K562 (cell line): ENCODE data around the gene C9orf40. TPM values are rescaled to one million over a fixed set of nuclear protein-coding genes. Genes with fewer than 3 reads are reported as not detected.

Source experiments
- ATAC-seq: fragments of 200-7000 bp; cut with Tn5 transposase; 3 replicates; pipeline ENCODE4 v1.9.1; 2020; ENCODE audit warnings: moderate library complexity
- BruUV-seq: library from RNA; stranded (reverse); fragments of 400-500 nt; replicated peaks from 2 replicates; lab custom pipeline; 2021; lab: Mats Ljungman, UMichigan
- CTCF ChIA-PET: fragments of 300-600 bp; formaldehyde crosslinking; extraction: SDS; loops from one replicate; lab custom pipeline; 2021; ENCODE audit warnings: low intra/inter-chr PET ratio; lab: Yijun Ruan, JAX
- POLR2A ChIA-PET: fragments of 300-600, 350-650 bp; sonication (Branson Sonifier 250); formaldehyde crosslinking; extraction: SDS; loops from one replicate; lab custom pipeline; 2021; ENCODE audit warnings: antibody characterized with exemption, inconsistent platforms; lab: Yijun Ruan, JAX
- DNase-seq, 4 experiments: peaks; one replicate each; pipeline versions ENCODE4 v3.0.0 to v3.0.0-alpha.2; 2011 to 2018; ENCODE audit warnings: low spot score in 3 of 4, mixed read lengths in 3 of 4; ENCODE audit errors: extremely low read depth in 1 of 4
- FAIRE-seq: peaks from 2 replicates; lab custom pipeline; 2011; peaks lifted over from hg19 to GRCh38; lab: Jason Lieb, UNC
- H2AFZ ChIP-seq: 2 replicates; pipeline ENCODE4 v1.6.0; 2011; ENCODE audit warnings: low read depth, low read length, control low read depth, inconsistent platforms
- H3K27ac ChIP-seq: fragments of 200-600 bp; 3 replicates; pipeline ENCODE4 v1.8.0; 2011; ENCODE audit warnings: low read depth, mild to moderate bottlenecking, control low read depth, inconsistent platforms, low read length, moderate library complexity, mixed read lengths; ENCODE audit errors: extremely low read depth
- H3K27me3 ChIP-seq, 2 experiments: fragments of 300-600 bp in 1 of 2; 2 replicates in 1 of 2; 3 replicates in 1 of 2; pipeline versions ENCODE4 v1.6.0 to v1.8.0; 2011; ENCODE audit warnings: inconsistent platforms in 2 of 2, low read length in 2 of 2, mild to moderate bottlenecking in 1 of 2, mixed read lengths in 1 of 2, moderate library complexity in 1 of 2; ENCODE audit not compliant: control insufficient read depth in 2 of 2, insufficient read depth in 2 of 2
- H3K36me3 ChIP-seq: fragments of 300-600 bp; 3 replicates; pipeline ENCODE4 v1.8.0; 2011; ENCODE audit warnings: mild to moderate bottlenecking, low read length, inconsistent platforms; ENCODE audit not compliant: control insufficient read depth, insufficient read depth
- H3K4me1 ChIP-seq, 2 experiments: fragments of 200-600 bp in 1 of 2; replicated peaks in 1 of 2; 2 replicates in 1 of 2; 3 replicates in 1 of 2; pipeline versions ENCODE4 v1.5.1 to v1.8.0; 2011; ENCODE audit warnings: inconsistent platforms in 2 of 2, low read length in 2 of 2, mild to moderate bottlenecking in 1 of 2, mixed read lengths in 1 of 2, moderate library complexity in 1 of 2; ENCODE audit not compliant: control insufficient read depth in 2 of 2, insufficient read depth in 2 of 2
- H3K4me2 ChIP-seq: 2 replicates; pipeline ENCODE4 v1.6.1; 2011; ENCODE audit warnings: low read length, control low read depth, inconsistent platforms, mixed read lengths; ENCODE audit not compliant: insufficient read depth
- H3K4me3 ChIP-seq: fragments of 200-600 bp; sonication (generic), shearing (Covaris generic); 2 replicates; pipeline ENCODE4 v1.5.1; 2016; ENCODE audit warnings: control low read depth, inconsistent platforms
- H3K79me2 ChIP-seq: fragments of 200-600 bp; 3 replicates; pipeline ENCODE4 v1.8.0; 2011; ENCODE audit warnings: low read length, inconsistent platforms; ENCODE audit not compliant: control insufficient read depth, insufficient read depth
- H3K9ac ChIP-seq, 2 experiments: 2 replicates each; pipeline versions ENCODE4 v1.6.0 to v1.6.1; 2011; ENCODE audit warnings: low read depth in 2 of 2, low read length in 2 of 2, control low read depth in 1 of 2, inconsistent platforms in 1 of 2, mild to moderate bottlenecking in 1 of 2, mixed read lengths in 1 of 2; ENCODE audit not compliant: insufficient read depth in 1 of 2
- H3K9me1 ChIP-seq: one replicate; pipeline ENCODE4 v1.6.0; 2011; ENCODE audit warnings: inconsistent platforms, mild to moderate bottlenecking, low read length, moderate library complexity; ENCODE audit not compliant: control insufficient read depth, insufficient read depth
- H3K9me3 ChIP-seq: replicated peaks from 2 replicates; pipeline ENCODE4 v1.5.1; 2011; ENCODE audit warnings: low read depth, low read length, inconsistent platforms; ENCODE audit not compliant: control insufficient read depth, insufficient read depth
- H4K20me1 ChIP-seq: replicated peaks from 2 replicates; pipeline ENCODE4 v1.6.1; 2011; ENCODE audit warnings: low read length, inconsistent platforms, mixed read lengths; ENCODE audit not compliant: control insufficient read depth, insufficient read depth
- MIER1 ChIP-seq: fragments of 450-650 bp; IDR thresholded peaks from 2 replicates; pipeline ENCODE4 v1.6.1; 2016; ENCODE audit warnings: antibody characterized with exemption, mild to moderate bottlenecking, low read depth
- NBN ChIP-seq: fragments of 450-650 bp; IDR thresholded peaks from 2 replicates; pipeline ENCODE4 v1.6.1; 2016; ENCODE audit warnings: low read depth, mild to moderate bottlenecking
- NR0B1 ChIP-seq: fragments of 450-650 bp; IDR thresholded peaks from one replicate; pipeline ENCODE4 v1.6.1; 2018; ENCODE audit warnings: mild to moderate bottlenecking, moderate library complexity; ENCODE audit not compliant: partially characterized antibody
- OTX1 ChIP-seq: fragments of 450-650 bp; formaldehyde crosslinking; IDR thresholded peaks from 2 replicates; pipeline ENCODE4 v1.4.0; 2022; ENCODE audit warnings: mild to moderate bottlenecking
- PATZ1 ChIP-seq: fragments of 250-450 bp; sonication (Bioruptor Pico); IDR thresholded peaks from 2 replicates; pipeline ENCODE4 v1.5.0; 2020; ENCODE audit warnings: mild to moderate bottlenecking, borderline replicate concordance
- PHF20 ChIP-seq: fragments of 450-650 bp; IDR thresholded peaks from 2 replicates; pipeline ENCODE4 v1.6.1; 2018; ENCODE audit not compliant: partially characterized antibody
- PTBP1 ChIP-seq: fragments of 200-400 bp; formaldehyde crosslinking; IDR thresholded peaks from 2 replicates; pipeline ENCODE4 v1.6.1; 2017; ENCODE audit warnings: low read depth, low read length
- PTRF ChIP-seq: fragments of 450-650 bp; IDR thresholded peaks from 2 replicates; pipeline ENCODE4 v1.6.1; 2016; ENCODE audit warnings: mild to moderate bottlenecking, missing genetic modification characterization, missing compliant biosample characterization
- SRSF1 ChIP-seq: fragments of 200-400 bp; formaldehyde crosslinking; IDR thresholded peaks from 2 replicates; pipeline ENCODE4 v1.6.1; 2017; ENCODE audit warnings: mild to moderate bottlenecking, low read depth, low read length, moderate library complexity
- ZBTB49 ChIP-seq: sonication (generic); formaldehyde crosslinking; IDR thresholded peaks from 2 replicates; pipeline ENCODE4 v1.8.0; 2022; ENCODE audit warnings: missing genetic modification reagents, mild to moderate bottlenecking, borderline replicate concordance
- ZKSCAN8 ChIP-seq: fragments of 200-800 bp; sonication (Bioruptor generic); IDR thresholded peaks from 2 replicates; pipeline ENCODE4 v1.6.1; 2016; ENCODE audit warnings: missing genetic modification characterization, missing compliant biosample characterization
- ZNF121 ChIP-seq: sonication (generic); formaldehyde crosslinking; conservative IDR thresholded peaks from 2 replicates; pipeline ENCODE4 v1.8.0; 2022; ENCODE audit warnings: missing genetic modification reagents
- ZNF23 ChIP-seq: fragments of 250-450 bp; sonication (Bioruptor Pico); IDR thresholded peaks from 2 replicates; pipeline ENCODE4 v1.4.0; 2020; ENCODE audit warnings: mild to moderate bottlenecking
- ZNF316 ChIP-seq: fragments of 450-650 bp; IDR thresholded peaks from 2 replicates; pipeline ENCODE4 v1.6.1; 2016
- WGBS: fragments of 100-300 bp; shearing (Covaris generic); methylation state at CpG from one replicate; pipeline ENCODE4 v1.1.6; 2016; ENCODE audit warnings: low coverage, mixed read lengths; ENCODE audit not compliant: insufficient coverage; ENCODE audit errors: missing lambda C conversion rate; 5-methylcytosine and 5-hydroxymethylcytosine counted together
- in situ Hi-C: fragments of 300-500 bp; cut with MboI; formaldehyde crosslinking; loops from 4 replicates; pipeline ENCODE4 v1.15.0; 2018; ENCODE audit warnings: inconsistent platforms, mixed read lengths
- intact Hi-C: fragments of 100-400 bp; cut with micrococcal nuclease; formaldehyde crosslinking; loops from 2 replicates; pipeline ENCODE4 v1.14.2; 2022
- polyA plus RNA-seq, 8 experiments: library from polyadenylated mRNA; depleted of rRNA in 4 of 8; stranded (reverse) in 5 of 8; unstranded in 3 of 8; fragments of >200 nt; fragmentation: Nextera tagmentation in 2 of 8; fragmentation: Illumina TruSeq in 1 of 8; extraction: Ambion mirVana in 2 of 8; extraction: Trizol in 1 of 8; gene quantifications; 2 replicates each; pipeline versions ENCODE4 v1.2.1 to v1.2.3, GENCODE V29; 2011 to 2014; ENCODE audit warnings: inconsistent platforms in 1 of 8, missing spikeins in 1 of 8
- total RNA-seq, 7 experiments: library from RNA; depleted of rRNA in 6 of 7; stranded (reverse); fragments of >200 nt in 6 of 7; fragmentation: Illumina TruSeq in 2 of 7; extraction: Trizol in 2 of 7; gene quantifications; 2 replicates each; pipeline versions ENCODE4 v1.2.1 to v1.2.3, GENCODE V29; 2011 to 2021; ENCODE audit warnings: low replicate concordance in 1 of 7

C9orf40 gene
- total and polyA plus RNA-seq, 9 of the 15 experiments (the other 6 are each of a cell fraction or from before 2014, with no cell fraction given): 5.6 to 17.3 (median 8.7) TPM

GRCh38 chr9:74977287-74977686 is 24.6 kb upstream of the C9orf40 start (continued):
- TF ChIP-seq ZBTB49 (CRISPR knock-in tag): no peak
- no peak for TF ChIP-seq OTX1 (CRISPR knock-in tag)
- no peak for TF ChIP-seq ZNF23 (CRISPR knock-in tag)
- no peak for TF ChIP-seq ZKSCAN8 (CRISPR knock-in tag)
- no peak for TF ChIP-seq NBN
- TF ChIP-seq PTBP1: no peak
- TF ChIP-seq PHF20: no peak

GRCh38 chr9:74975538-74975937 is 22.8 kb upstream of the C9orf40 start:
- ATAC-seq (no peak), FAIRE-seq (no peak), DNase-seq (no peak)
- Histone ChIP-seq H4K20me1 (no peaks in the 10 kb centered on the region), H3K4me2 (no peak overlapping the region), H3K4me1 (no peaks in the 10 kb centered on the region), H2AFZ (no peak overlapping the region), H3K27me3 (no peaks in the 10 kb centered on the region), H3K9ac (no peak overlapping the region), H3K9me1 (no peaks in the 10 kb centered on the region), H3K27ac (no peak overlapping the region), H3K79me2 (no peaks in the 10 kb centered on the region), H3K36me3 (peaks cover 10% of the 10 kb centered on the region; the same call in 1 of the 3 replicates), H3K4me3 (no peak overlapping the region), H3K9me3 (no peaks in the 10 kb centered on the region)
- ChIA-PET POLR2A (no interaction called here), CTCF (no interaction called here)
- 85% methylated on average over 5 of the region's 5 CpGs for WGBS
- BruUV-seq: no TSS peak
- intact Hi-C loops: no loop called here
- in situ Hi-C loops: no loop called here
- TF ChIP-seq PATZ1: no peak
- no peak for TF ChIP-seq ZNF121 (CRISPR knock-in tag)
- no peak for TF ChIP-seq SRSF1
- no peak for TF ChIP-seq NR0B1
- TF ChIP-seq MIER1: no peak
- TF ChIP-seq ZNF316: 0 out of 2 replicates have a peak, but pooled peaks have one; percentile 17
- no peak for TF ChIP-seq PTRF (tag)
